HG02981 (cell line): Measurements from ENCODE around the gene LY6G6F.

Experiments used
- ATAC-seq: cut with Tn5 transposase; IDR thresholded peaks from one replicate; pipeline ENCODE4 v1.9.1; 2021; ENCODE audit warnings: mild to moderate bottlenecking, moderate library complexity; ENCODE audit not compliant: unreplicated experiment

Gene LY6G6F

GRCh38 chr6:31737991-31738979 lies 31.6 kb downstream of the LY6G6F start:
- peak; percentile 20 for ATAC-seq

GRCh38 chr6:31739639-31740396 lies 33.2 kb downstream of the LY6G6F start, which contains the start of gene MSH5:
MSH5 (plus strand) TSS chr6:31740005; CDS start chr6:31740467, 462 bp downstream.
- ATAC-seq: peak; percentile 55

- no peak for ATAC-seq
These were observed 33.9 kb downstream of the LY6G6F start for GRCh38 chr6:31740397-31741223.

GRCh38 chr6:31741815-31742214 lies 35.1 kb downstream of the LY6G6F start:
- no peak for ATAC-seq

- no peak for ATAC-seq
These were observed 36.2 kb downstream of the LY6G6F start for GRCh38 chr6:31742894-31743293.

GRCh38 chr6:31744422-31744821 lies 37.8 kb downstream of the LY6G6F start:
- no peak for ATAC-seq

GRCh38 chr6:31749301-31750036 lies 42.8 kb downstream of the LY6G6F start:
- no peak for ATAC-seq

GRCh38 chr6:31750411-31751022 lies 43.9 kb downstream of the LY6G6F start:
- no peak for ATAC-seq

GRCh38 chr6:31752739-31753319 lies 46.2 kb downstream of the LY6G6F start:
- ATAC-seq: no peak

- no peak for ATAC-seq
These were observed 51.6 kb downstream of the LY6G6F start for GRCh38 chr6:31758281-31758680.
